Loucy (cell line): ENCODE measurements around the gene PIGK.

Experiments
- CTCF ChIP-seq: fragments of 200-600 bp; sonication (generic); conservative IDR thresholded peaks from 2 replicates; pipeline ENCODE4 v1.5.1; 2014; ENCODE audit warnings: mild to moderate bottlenecking, antibody characterized with exemption, low read length
- EZH2phosphoT487 ChIP-seq: fragments of 200-600 bp; IDR thresholded peaks from 2 replicates; pipeline ENCODE4 v1.6.1; 2018; ENCODE audit warnings: antibody characterized with exemption, mild to moderate bottlenecking, moderate library complexity, borderline replicate concordance

DNA sequence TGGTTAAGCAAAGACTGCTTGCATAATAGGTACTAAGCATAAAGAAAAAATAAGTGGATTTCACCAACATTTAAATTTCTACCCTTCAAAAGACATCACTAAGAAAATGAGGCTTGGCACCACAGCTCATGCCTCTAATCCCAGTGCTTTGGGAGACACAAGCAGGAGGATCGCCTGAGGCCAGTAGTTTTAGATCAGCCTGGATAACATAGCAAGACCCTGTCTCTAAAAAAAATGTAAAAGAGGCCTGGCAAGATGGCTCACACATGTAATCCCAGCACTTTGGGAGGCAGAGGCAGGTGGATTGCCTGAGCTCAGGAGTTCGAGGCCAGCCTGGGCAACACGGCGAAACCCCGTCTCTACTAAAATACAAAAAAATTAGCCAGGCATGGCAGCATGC, 73.0 kb downstream of the PIGK start:
- TF ChIP-seq CTCF (no peak), EZH2phosphoT487 (no peak)
